Naive B cell (primary cell): Measurements from ENCODE around the gene PGAM2. TPM values are rescaled to one million over a fixed set of nuclear protein-coding genes. Genes with fewer than 3 reads are reported as not detected.

Experiments used
- ATAC-seq, 2 donors: fragments of 150-1000 bp; cut with Tn5 transposase; 2 replicates each; pipeline ENCODE4 v1.10.0; 2021; ENCODE audit warnings: low read depth in 2 of 2, mild to moderate bottlenecking in 2 of 2, moderate library complexity in 2 of 2
- DNase-seq: peaks from one replicate; pipeline ENCODE4 v3.0.0; 2022
- H3K27ac Mint-ChIP-seq, 6 donors: one replicate each; pipeline ENCODE4 v1.8.0; 2020 to 2022; ENCODE audit warnings: mild to moderate bottlenecking in 6 of 6, mixed read lengths in 6 of 6, moderate library complexity in 5 of 6, inconsistent platforms in 2 of 6
- H3K27me3 Mint-ChIP-seq, 3 donors: one replicate each; pipeline ENCODE4 v1.8.0; 2021 to 2022; ENCODE audit warnings: mixed read lengths in 3 of 3, mild to moderate bottlenecking in 1 of 3
- H3K36me3 Mint-ChIP-seq, 2 donors: one replicate each; pipeline ENCODE4 v1.8.0; 2020 to 2022; ENCODE audit warnings: mixed read lengths in 2 of 2, inconsistent platforms in 1 of 2, mild to moderate bottlenecking in 1 of 2
- H3K4me1 Mint-ChIP-seq, 3 donors: one replicate each; pipeline ENCODE4 v1.8.0; 2020 to 2022; ENCODE audit warnings: mixed read lengths in 3 of 3, inconsistent platforms in 1 of 3, mild to moderate bottlenecking in 1 of 3, moderate library complexity in 1 of 3
- H3K4me3 Mint-ChIP-seq, 8 donors: one replicate each; pipeline ENCODE4 v1.8.0; 2020 to 2022; ENCODE audit warnings: mild to moderate bottlenecking in 8 of 8, mixed read lengths in 8 of 8, moderate library complexity in 8 of 8, inconsistent platforms in 2 of 8
- H3K9me3 Mint-ChIP-seq, 7 donors: one replicate each; pipeline ENCODE4 v1.8.0; 2020 to 2022; ENCODE audit warnings: mixed read lengths in 7 of 7, mild to moderate bottlenecking in 5 of 7, inconsistent platforms in 2 of 7, moderate library complexity in 1 of 7
- polyA plus RNA-seq, 6 donors: library from polyadenylated mRNA; unstranded; fragments of 300-500 nt; fragmentation: Illumina TruSeq; gene quantifications; one replicate each; pipeline ENCODE4 v1.2.3, GENCODE V29; 2021; ENCODE audit warnings: low read depth in 6 of 6

Gene PGAM2
- polyA plus RNA-seq, 6 donors from 2014 or later = not detected

DNA sequence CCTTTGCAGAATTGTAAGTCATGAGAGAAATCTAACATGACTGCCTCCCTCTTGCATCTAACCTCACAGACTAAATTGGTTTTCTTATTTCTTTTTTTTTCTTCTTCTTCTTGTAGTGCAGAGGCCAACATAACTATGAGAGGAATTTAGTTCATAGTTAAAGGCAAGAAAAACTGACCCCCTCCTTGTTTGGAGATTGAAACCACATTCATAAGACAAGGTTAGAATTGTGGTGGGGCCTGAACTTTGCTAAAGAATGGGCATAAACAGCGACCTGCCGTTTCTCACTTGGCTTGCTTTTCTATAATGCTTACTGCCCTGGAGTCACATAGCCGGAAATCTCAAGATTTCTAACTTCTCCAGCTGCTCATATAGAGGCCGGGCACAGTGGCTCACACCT, 19.3 kb upstream of the PGAM2 start:
- no peaks in the 10 kb centered on the region for H3K27me3 Mint-ChIP-seq
- ATAC-seq = no peak

GRCh38 chr7:44083796-44084195, 18.4 kb upstream of the PGAM2 start:
- Mint-ChIP-seq H3K36me3 (peaks cover 0 to 10% of the 10 kb centered on the region in 2 donors), H3K27me3 (no peaks in the 10 kb centered on the region), H3K9me3 (no peaks in the 10 kb centered on the region), H3K4me3 (peak overlapping the region; percentile 56 to 97 (median 87)), H3K4me1 (peaks cover 16 to 40% (median 29%) of the 10 kb centered on the region in 3 donors), H3K27ac (peak overlapping the region; percentile 21 to 97 (median 86))
- DNase-seq (no peak), ATAC-seq (no peak)

More for the DNA sequence above, 19.3 kb upstream of the PGAM2 start:
- peaks cover 13 to 33% (median 26%) of the 10 kb centered on the region in 3 donors for H3K4me1 Mint-ChIP-seq
- peaks cover 0 to 10% of the 10 kb centered on the region in 2 donors for H3K36me3 Mint-ChIP-seq
- H3K27ac Mint-ChIP-seq = peak overlapping the region in 3 of 6 donors; percentile 37 to 67 (median 59)
- no peaks in the 10 kb centered on the region for H3K9me3 Mint-ChIP-seq
- no peak for DNase-seq
- H3K4me3 Mint-ChIP-seq = peak overlapping the region in 4 of 8 donors; percentile 39 to 97 (median 84)

GRCh38 chr7:44082541-44083207, 17.3 kb upstream of the PGAM2 start:
- peak; percentile 86 to 88 for ATAC-seq
- Mint-ChIP-seq H3K4me3 (peak overlapping the region; percentile 86 to 97 (median 92)), H3K27ac (peak overlapping the region; percentile 88 to 97 (median 96)), H3K9me3 (no peaks in the 10 kb centered on the region), H3K4me1 (peaks cover 27 to 51% (median 40%) of the 10 kb centered on the region in 3 donors), H3K36me3 (peaks cover 8 to 21% of the 10 kb centered on the region in 2 donors), H3K27me3 (no peaks in the 10 kb centered on the region)
- DNase-seq = peak; percentile 98

DNA sequence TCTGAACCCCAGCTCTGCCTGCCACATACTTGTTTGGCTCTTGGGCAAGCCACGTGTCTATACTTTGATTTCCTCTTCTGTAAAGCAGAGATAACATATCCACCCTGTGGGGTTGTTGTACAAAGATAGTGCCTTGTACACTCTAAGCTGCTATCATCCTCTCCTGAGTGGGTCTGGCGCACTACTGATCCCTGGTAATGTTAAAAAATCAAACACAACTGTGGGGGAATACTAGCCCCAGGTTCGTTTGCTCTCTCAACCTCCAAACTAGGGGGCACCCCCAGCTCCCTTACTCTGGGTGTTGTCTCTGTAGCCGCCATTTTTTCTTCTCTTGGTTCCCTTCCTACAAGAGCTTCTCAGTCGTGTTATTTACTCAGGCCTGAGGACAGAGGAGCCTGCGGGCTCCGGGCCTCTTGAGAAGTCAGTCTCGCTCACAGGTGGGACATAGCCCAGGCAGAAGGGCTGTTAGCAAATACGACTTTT, 15.9 kb upstream of the PGAM2 start:
- peaks cover 31 to 62% (median 52%) of the 10 kb centered on the region in 3 donors for H3K4me1 Mint-ChIP-seq
- DNase-seq (no peak), ATAC-seq (no peak)
- no peaks in the 10 kb centered on the region for H3K9me3 Mint-ChIP-seq
- H3K27ac Mint-ChIP-seq = peak overlapping the region; percentile 97 to 98 (median 97)
- peaks cover 16 to 26% of the 10 kb centered on the region in 2 donors for H3K36me3 Mint-ChIP-seq
- peak overlapping the region; percentile 86 to 97 (median 93) for H3K4me3 Mint-ChIP-seq
- no peaks in the 10 kb centered on the region for H3K27me3 Mint-ChIP-seq

DNA sequence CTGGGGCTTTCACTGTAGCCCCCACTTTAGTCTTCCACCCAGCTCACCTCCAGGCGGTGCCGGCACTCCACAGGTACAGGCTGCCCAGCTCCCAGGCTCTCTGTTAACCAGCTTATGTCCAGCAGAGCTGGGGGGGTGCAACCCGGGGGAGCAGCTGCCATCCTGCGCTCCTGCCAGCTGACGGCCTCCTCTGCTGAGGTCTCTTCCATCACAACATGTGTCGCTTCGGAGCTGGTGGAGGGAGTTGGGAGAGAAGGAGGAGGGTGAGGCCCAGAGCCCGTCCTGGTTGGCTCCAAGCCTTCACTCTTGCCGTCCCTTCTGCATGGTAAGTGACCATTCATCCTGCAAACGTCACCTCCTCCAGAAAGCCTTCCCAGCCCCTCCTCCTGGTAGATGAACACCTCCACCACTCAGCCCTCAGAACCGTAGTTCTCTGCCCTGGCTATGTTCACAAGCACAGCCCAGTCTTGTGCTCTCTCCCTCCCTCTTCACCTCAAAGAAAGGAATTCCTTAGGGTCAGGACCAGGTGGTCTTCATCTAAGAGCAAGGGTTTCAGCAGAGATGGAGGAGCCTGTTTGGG, 15.4 kb upstream of the PGAM2 start:
- DNase-seq (no peak), ATAC-seq (no peak)
- H3K4me3 Mint-ChIP-seq = peak overlapping the region; percentile 86 to 97 (median 93)
- no peaks in the 10 kb centered on the region for H3K9me3 Mint-ChIP-seq
- H3K36me3 Mint-ChIP-seq = peaks cover 16 to 26% of the 10 kb centered on the region in 2 donors
- peak overlapping the region; percentile 97 to 98 (median 97) for H3K27ac Mint-ChIP-seq
- no peaks in the 10 kb centered on the region for H3K27me3 Mint-ChIP-seq
- peaks cover 31 to 66% (median 57%) of the 10 kb centered on the region in 3 donors for H3K4me1 Mint-ChIP-seq

- ATAC-seq = no peak
- H3K27me3 Mint-ChIP-seq = no peaks in the 10 kb centered on the region
- H3K4me3 Mint-ChIP-seq = peak overlapping the region in 6 of 8 donors; percentile 15 to 97 (median 88)
- peak overlapping the region in 5 of 6 donors; percentile 53 to 98 (median 67) for H3K27ac Mint-ChIP-seq
- no peak for DNase-seq
- peaks cover 16 to 26% of the 10 kb centered on the region in 2 donors for H3K36me3 Mint-ChIP-seq
- H3K9me3 Mint-ChIP-seq = no peaks in the 10 kb centered on the region
- H3K4me1 Mint-ChIP-seq = peaks cover 31 to 67% (median 64%) of the 10 kb centered on the region in 3 donors
Observed at GRCh38 chr7:44080118-44080517, 14.8 kb upstream of the PGAM2 start.

- Mint-ChIP-seq H3K36me3 (peaks cover 16 to 26% of the 10 kb centered on the region in 2 donors), H3K27me3 (no peaks in the 10 kb centered on the region), H3K4me1 (peaks cover 31 to 73% (median 68%) of the 10 kb centered on the region in 3 donors), H3K9me3 (no peaks in the 10 kb centered on the region), H3K27ac (peak overlapping the region in 5 of 6 donors; percentile 26 to 98 (median 96)), H3K4me3 (peak overlapping the region in 7 of 8 donors; percentile 19 to 91 (median 56))
- DNase-seq = no peak
- ATAC-seq = no peak
Observed at GRCh38 chr7:44079331-44080021, 14.1 kb upstream of the PGAM2 start.

DNA sequence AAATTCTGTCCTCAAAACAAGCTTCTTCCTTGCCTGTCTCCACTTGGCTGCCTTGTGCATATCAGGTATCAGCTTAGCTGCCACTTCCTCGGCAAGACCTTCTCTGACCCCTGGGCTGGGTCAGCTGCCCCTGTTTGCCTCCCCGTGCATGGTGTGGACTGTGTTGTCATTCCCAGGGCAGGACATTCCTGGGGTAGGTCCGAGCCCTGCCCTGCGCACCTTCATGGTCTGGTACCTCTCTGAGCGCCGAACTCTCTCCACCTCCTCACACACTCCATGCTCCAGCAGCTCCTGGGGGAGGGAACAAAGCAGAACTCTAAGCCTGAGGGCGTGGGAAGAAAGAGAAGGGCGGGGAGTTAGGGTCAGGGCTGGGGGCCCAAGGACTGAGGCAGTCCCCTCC, 13.2 kb upstream of the PGAM2 start:
- no peaks in the 10 kb centered on the region for H3K27me3 Mint-ChIP-seq
- ATAC-seq (no peak), DNase-seq (no peak)
- H3K4me3 Mint-ChIP-seq = peak overlapping the region; percentile 48 to 86 (median 78)
- no peaks in the 10 kb centered on the region for H3K9me3 Mint-ChIP-seq
- H3K27ac Mint-ChIP-seq = peak overlapping the region; percentile 95 to 98 (median 96)
- peaks cover 31 to 75% (median 69%) of the 10 kb centered on the region in 3 donors for H3K4me1 Mint-ChIP-seq
- H3K36me3 Mint-ChIP-seq = peaks cover 16 to 26% of the 10 kb centered on the region in 2 donors

DNA sequence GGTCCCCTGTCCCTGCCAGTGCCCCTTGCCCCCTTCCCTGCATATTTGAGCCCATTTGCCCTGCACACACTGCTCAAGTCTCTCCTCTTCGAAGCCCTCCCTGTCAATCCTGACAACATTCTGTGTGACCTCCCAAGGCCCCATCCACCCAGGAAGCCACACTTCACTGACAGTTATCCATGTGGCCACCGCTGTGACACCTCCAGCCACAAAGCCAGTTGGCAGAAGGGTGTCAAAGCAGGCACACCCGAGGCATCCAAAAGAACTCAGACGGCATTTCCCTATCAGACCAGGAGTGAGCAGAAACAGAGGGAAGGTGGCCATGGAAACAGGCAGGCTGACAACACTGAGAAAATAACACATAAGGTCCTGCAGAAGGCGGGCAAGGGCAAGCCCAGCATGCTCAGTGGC, 12.3 kb upstream of the PGAM2 start:
- no peak for DNase-seq
- peaks cover 38 to 81% (median 75%) of the 10 kb centered on the region in 3 donors for H3K4me1 Mint-ChIP-seq
- peak overlapping the region in 7 of 8 donors; percentile 9 to 86 (median 71) for H3K4me3 Mint-ChIP-seq
- no peaks in the 10 kb centered on the region for H3K9me3 Mint-ChIP-seq
- no peaks in the 10 kb centered on the region for H3K27me3 Mint-ChIP-seq
- no peak for ATAC-seq
- peak overlapping the region; percentile 72 to 98 (median 96) for H3K27ac Mint-ChIP-seq
- H3K36me3 Mint-ChIP-seq = peaks cover 16 to 26% of the 10 kb centered on the region in 2 donors

DNA sequence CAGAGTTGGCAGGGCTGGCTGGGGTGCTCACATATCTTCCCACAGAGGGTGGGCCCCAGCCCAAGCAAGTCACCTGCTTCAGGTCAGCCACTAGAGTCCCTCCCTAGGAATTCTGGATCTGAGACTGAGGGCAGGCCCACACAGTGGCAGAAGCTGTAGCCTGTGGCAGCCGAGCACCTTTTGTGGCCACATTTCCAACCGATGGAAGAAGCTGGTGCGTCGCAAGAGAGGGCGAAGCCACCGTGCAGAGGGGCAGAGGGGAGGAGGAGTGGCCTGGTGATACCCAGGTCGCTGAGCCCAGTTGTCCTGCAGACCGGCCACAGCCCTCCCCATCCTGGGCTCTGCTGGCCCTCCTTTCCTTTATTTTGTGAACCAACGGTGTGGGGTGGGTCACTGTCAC, 11.7 kb upstream of the PGAM2 start:
- DNase-seq (no peak), ATAC-seq (no peak)
- Mint-ChIP-seq H3K4me3 (peak overlapping the region in 1 of 8 donors; percentile 33), H3K36me3 (peaks cover 16 to 26% of the 10 kb centered on the region in 2 donors), H3K9me3 (no peaks in the 10 kb centered on the region), H3K27me3 (no peaks in the 10 kb centered on the region), H3K27ac (peak overlapping the region; percentile 92 to 98 (median 96)), H3K4me1 (peaks cover 44 to 87% (median 81%) of the 10 kb centered on the region in 3 donors)

GRCh38 chr7:44076101-44076895, 10.9 kb upstream of the PGAM2 start:
- no peak for ATAC-seq
- Mint-ChIP-seq H3K27me3 (no peaks in the 10 kb centered on the region), H3K4me1 (peaks cover 46 to 87% (median 86%) of the 10 kb centered on the region in 3 donors), H3K36me3 (peaks cover 16 to 23% of the 10 kb centered on the region in 2 donors), H3K27ac (peak overlapping the region; percentile 90 to 99 (median 98)), H3K4me3 (peak overlapping the region in 1 of 8 donors; percentile 39), H3K9me3 (no peaks in the 10 kb centered on the region)
- no peak for DNase-seq

- Mint-ChIP-seq H3K36me3 (peaks cover 16% of the 10 kb centered on the region in 2 donors), H3K27ac (peak overlapping the region; percentile 94 to 99 (median 98)), H3K27me3 (no peaks in the 10 kb centered on the region), H3K4me1 (peaks cover 39 to 86% (median 86%) of the 10 kb centered on the region in 3 donors), H3K9me3 (no peaks in the 10 kb centered on the region), H3K4me3 (peak overlapping the region in 5 of 8 donors; percentile 19 to 60 (median 40))
- DNase-seq = no peak
- no peak for ATAC-seq
Observed at GRCh38 chr7:44075296-44076075, 10.1 kb upstream of the PGAM2 start.
